Spleen (tissue), 7 donors: ENCODE measurements around the gene IFIT1.
"Not testable (repeated sequence)": the region's sequence is repeated elsewhere in the genome, so short reads cannot be mapped to it uniquely, and the experiment has no call there.

Experiments used
- CTCF ChIP-seq, 11 experiments: fragments of 200-600 bp in 7 of 11; fragments of 450-650 bp in 4 of 11; sonication (generic) in 4 of 11; IDR thresholded peaks in 8 of 11; conservative IDR thresholded peaks in 3 of 11; 1 replicate in 7 of 11; 2 replicates in 4 of 11; pipeline versions ENCODE4 v1.4.0 to v1.8.0; 2016 to 2021; ENCODE audit warnings: antibody characterized with exemption in 11 of 11, inconsistent platforms in 4 of 11, mild to moderate bottlenecking in 1 of 11
- POLR2A ChIP-seq, 3 donors: fragments of 450-650 bp; IDR thresholded peaks; one replicate each; pipeline ENCODE4 v1.5.1; 2017; ENCODE audit warnings: antibody characterized with exemption in 3 of 3, mild to moderate bottlenecking in 1 of 3
- donor health status: DM: no; HTN: no; CAD: no; lungs with moderate emphysema.
- donor health status: DM: no; HTN: no; CAD: no.
- donor health status: DM: no; HTN: no; CAD: no.

GRCh38 chr10:89411135-89411534 lies 18.7 kb downstream of the IFIT1 start:
- TF ChIP-seq CTCF (IDR thresholded peaks at IDR 0.05 in 8 of 11, conservative IDR thresholded peaks at IDR 0.05 in 3 of 11); POLR2A (IDR thresholded peaks at IDR 0.05): not testable (repeated sequence)
